ENCODE measurements around the gene CRYBB1.

The CRYBB1 gene

GRCh38 chr22:26550498-26551033 lies 67.3 kb downstream of the CRYBB1 start:
- no peak for TF ChIP-seq ESRRG (CRISPR knock-in tag; IDR thresholded peaks at IDR 0.05)
- no peak for TF ChIP-seq ZNF70 (CRISPR knock-in tag; IDR thresholded peaks at IDR 0.05)
- no peak for TF ChIP-seq SNAI2 (CRISPR knock-in tag; IDR thresholded peaks at IDR 0.05)
- no peak for TF ChIP-seq ISL1 (CRISPR knock-in tag; IDR thresholded peaks at IDR 0.05)
- no peak for TF ChIP-seq GLIS3 (CRISPR knock-in tag; IDR thresholded peaks at IDR 0.05)
- no peak for TF ChIP-seq PPARA (CRISPR knock-in tag; IDR thresholded peaks at IDR 0.05; ENCODE audit: borderline replicate concordance)
- TF ChIP-seq ZC3H10 (CRISPR knock-in tag; IDR thresholded peaks at IDR 0.05), result no peak
- no peak for TF ChIP-seq ZFP30 (CRISPR knock-in tag; IDR thresholded peaks at IDR 0.05)
- TF ChIP-seq PATZ1 (CRISPR knock-in tag; IDR thresholded peaks at IDR 0.05; ENCODE audit: borderline replicate concordance), result no peak
- TF ChIP-seq ZFP3 (CRISPR knock-in tag; IDR thresholded peaks at IDR 0.05), result no peak
- TF ChIP-seq ZNF565 (CRISPR knock-in tag; conservative IDR thresholded peaks at IDR 0.05; ENCODE audit: low read depth), result no peak
- no peak for TF ChIP-seq TSHZ2 (CRISPR knock-in tag; IDR thresholded peaks at IDR 0.05)
- no peak for TF ChIP-seq CSRNP3 (CRISPR knock-in tag; IDR thresholded peaks at IDR 0.05)
- no peak for TF ChIP-seq CREB5 (CRISPR knock-in tag; IDR thresholded peaks at IDR 0.05; ENCODE audit: low read depth)
- TF ChIP-seq ZNF8 (CRISPR knock-in tag; IDR thresholded peaks at IDR 0.05), result no peak
- ATAC-seq, result peak; percentile 70

- no peak for ATAC-seq
- TF ChIP-seq TOX (CRISPR knock-in tag; IDR thresholded peaks at IDR 0.05; ENCODE audit: borderline replicate concordance) (no peak), SNAI2 (CRISPR knock-in tag; IDR thresholded peaks at IDR 0.05) (no peak), ZNF70 (CRISPR knock-in tag; IDR thresholded peaks at IDR 0.05) (no peak), ZC3H10 (CRISPR knock-in tag; IDR thresholded peaks at IDR 0.05) (no peak), ZNF565 (CRISPR knock-in tag; conservative IDR thresholded peaks at IDR 0.05; ENCODE audit: low read depth) (no peak), ZNF8 (CRISPR knock-in tag; IDR thresholded peaks at IDR 0.05) (no peak), GLIS3 (CRISPR knock-in tag; IDR thresholded peaks at IDR 0.05) (no peak), ARNTL (CRISPR knock-in tag; IDR thresholded peaks at IDR 0.05; ENCODE audit: borderline replicate concordance, low read depth) (no peak), CSDC2 (CRISPR knock-in tag; IDR thresholded peaks at IDR 0.05) (no peak), BACH2 (CRISPR knock-in tag; IDR thresholded peaks at IDR 0.05; ENCODE audit: borderline replicate concordance) (no peak), ESRRG (CRISPR knock-in tag; IDR thresholded peaks at IDR 0.05) (no peak), CREB5 (CRISPR knock-in tag; IDR thresholded peaks at IDR 0.05; ENCODE audit: low read depth) (no peak), TSHZ2 (CRISPR knock-in tag; IDR thresholded peaks at IDR 0.05) (no peak), OSR1 (CRISPR knock-in tag; IDR thresholded peaks at IDR 0.05) (no peak), TCF4 (CRISPR knock-in tag; IDR thresholded peaks at IDR 0.05; ENCODE audit: borderline replicate concordance) (no peak), ZFP30 (CRISPR knock-in tag; IDR thresholded peaks at IDR 0.05) (no peak), PPARA (CRISPR knock-in tag; IDR thresholded peaks at IDR 0.05; ENCODE audit: borderline replicate concordance) (no peak), PATZ1 (CRISPR knock-in tag; IDR thresholded peaks at IDR 0.05; ENCODE audit: borderline replicate concordance) (no peak), CSRNP3 (CRISPR knock-in tag; IDR thresholded peaks at IDR 0.05) (no peak), RARB (CRISPR knock-in tag; IDR thresholded peaks at IDR 0.05) (no peak)
Measured at GRCh38 chr22:26549902-26550497, 67.8 kb downstream of the CRYBB1 start.
